ENCODE results near the gene MIDN.

The MIDN gene

GRCh38 chr19:1218751-1219567 is 29.4 kb upstream of the MIDN start:
- H3K4ac ChIP-seq (ENCODE audit: low read length) = no peak overlapping the region
- H2AFZ ChIP-seq (ENCODE audit: low read length) = no peak overlapping the region
- no peak overlapping the region for H3K14ac ChIP-seq (ENCODE audit: low read length)
- no peak overlapping the region for H3K4me3 ChIP-seq (ENCODE audit: low read length in 2 of 2)
- H3K27me3 ChIP-seq (ENCODE audit: control insufficient read depth in 3 of 3, insufficient read depth in 3 of 3, low read depth in 1 of 3, low read length in 3 of 3) = no peaks in the 10 kb centered on the region
- H2BK5ac ChIP-seq (ENCODE audit: low read length) = peak overlapping the region; percentile 87
- peak overlapping the region; percentile 80 for H3K23ac ChIP-seq (ENCODE audit: low read depth, low read length, poor library complexity)
- no peaks in the 10 kb centered on the region for H3K9me3 ChIP-seq (replicated peaks in 1 of 2; ENCODE audit: control insufficient read depth in 2 of 2, insufficient read depth in 1 of 2, low read depth in 1 of 2, low read length in 2 of 2)
- peak overlapping the region; percentile 46 for H2AK5ac ChIP-seq (ENCODE audit: low read depth, low read length)
- H3K4me2 ChIP-seq (ENCODE audit: insufficient read depth, low read length, poor library complexity, severe bottlenecking) = no peak overlapping the region
- no CpG with 5 or more reads among the region's 37 CpGs for WGBS, 2 donors (ENCODE audit: extremely low coverage in 2 of 2, insufficient read length in 2 of 2, insufficient replicate concordance in 1 of 2)
- H3K4me1 ChIP-seq (ENCODE audit: control insufficient read depth in 2 of 2, insufficient read depth in 1 of 2, low read depth in 1 of 2, low read length in 2 of 2) = peaks cover 8 to 17% of the 10 kb centered on the region in 2 donors
- no peak overlapping the region for H4K91ac ChIP-seq (ENCODE audit: low read depth, low read length, poor library complexity)
- H3K9ac ChIP-seq (ENCODE audit: low read depth, low read length, poor library complexity) = no peak overlapping the region
- H3K18ac ChIP-seq (ENCODE audit: low read length) = peak overlapping the region; percentile 38
- peak overlapping the region; percentile 17 for H4K8ac ChIP-seq (ENCODE audit: low read depth, low read length)
- H3K36me3 ChIP-seq (replicated peaks in 1 of 2; ENCODE audit: control insufficient read depth in 2 of 2, insufficient read depth in 2 of 2, low read length in 2 of 2) = peaks cover 8 to 48% of the 10 kb centered on the region in 2 donors
- H3K27ac ChIP-seq (replicated peaks; ENCODE audit: low read length) = no peak overlapping the region
- no peak for DNase-seq (ENCODE audit: low spot score)
- peaks cover 43% of the 10 kb centered on the region for H3K79me1 ChIP-seq (ENCODE audit: low read depth, low read length)
- no peak overlapping the region for H2BK120ac ChIP-seq (ENCODE audit: low read depth, low read length)
- peak overlapping the region; percentile 49 for H2BK15ac ChIP-seq (ENCODE audit: low read length)
- H2BK12ac ChIP-seq (ENCODE audit: low read length) = peak overlapping the region; percentile 58

DNA sequence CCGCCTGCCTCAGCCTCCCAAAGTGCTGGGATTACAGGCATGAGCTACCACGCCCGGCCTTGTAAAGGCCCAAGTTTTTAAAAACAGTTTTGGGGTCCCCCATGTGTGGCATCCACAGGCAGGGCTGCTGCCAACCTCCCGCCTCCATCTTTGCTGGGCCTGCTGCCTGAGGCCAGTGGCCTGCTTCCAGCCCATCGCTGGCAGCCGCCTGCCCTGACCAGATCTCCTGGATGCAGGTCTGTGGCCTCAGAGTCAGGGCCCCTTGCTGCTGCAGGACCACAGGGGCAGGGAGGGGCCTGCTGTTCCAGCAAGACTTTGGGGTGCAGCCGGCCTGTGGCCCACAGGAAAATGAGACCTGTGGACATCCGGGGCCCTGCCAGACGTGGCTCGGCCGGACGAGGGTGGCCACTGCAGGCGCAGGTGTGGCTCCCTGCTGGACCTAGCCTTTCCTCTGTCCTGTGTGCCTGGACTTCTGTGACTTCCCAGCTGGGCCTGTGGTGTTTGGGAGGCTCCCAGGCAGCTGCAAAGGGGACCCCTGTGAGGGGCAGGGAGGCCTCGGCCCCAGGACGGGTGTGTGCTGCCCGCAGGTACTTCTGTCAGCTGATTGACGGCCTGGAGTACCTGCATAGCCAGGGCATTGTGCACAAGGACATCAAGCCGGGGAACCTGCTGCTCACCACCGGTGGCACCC is 28.5 kb upstream of the MIDN start:
- H4K8ac ChIP-seq (ENCODE audit: low read depth, low read length) = no peak overlapping the region
- H3K4me2 ChIP-seq (ENCODE audit: insufficient read depth, low read length, poor library complexity, severe bottlenecking) = no peak overlapping the region
- no CpG with 5 or more reads among the region's 19 CpGs for WGBS, 2 donors (ENCODE audit: extremely low coverage in 2 of 2, insufficient read length in 2 of 2, insufficient replicate concordance in 1 of 2)
- peak overlapping the region; percentile 82 for H2BK5ac ChIP-seq (ENCODE audit: low read length)
- H3K4ac ChIP-seq (ENCODE audit: low read length) = no peak overlapping the region
- H2BK120ac ChIP-seq (ENCODE audit: low read depth, low read length) = no peak overlapping the region
- no peak for DNase-seq (ENCODE audit: low spot score)
- H3K27ac ChIP-seq (replicated peaks; ENCODE audit: low read length) = no peak overlapping the region
- H3K79me1 ChIP-seq (ENCODE audit: low read depth, low read length) = peaks cover 40% of the 10 kb centered on the region
- H3K23ac ChIP-seq (ENCODE audit: low read depth, low read length, poor library complexity) = peak overlapping the region; percentile 55
- H3K18ac ChIP-seq (ENCODE audit: low read length) = no peak overlapping the region
- no peaks in the 10 kb centered on the region for H3K9me3 ChIP-seq (replicated peaks in 1 of 2; ENCODE audit: control insufficient read depth in 2 of 2, insufficient read depth in 1 of 2, low read depth in 1 of 2, low read length in 2 of 2)
- no peak overlapping the region for H3K4me3 ChIP-seq (ENCODE audit: low read length in 2 of 2)
- no peak overlapping the region for H2BK15ac ChIP-seq (ENCODE audit: low read length)
- H4K91ac ChIP-seq (ENCODE audit: low read depth, low read length, poor library complexity) = no peak overlapping the region
- H3K14ac ChIP-seq (ENCODE audit: low read length) = no peak overlapping the region
- peaks cover 0 to 9% of the 10 kb centered on the region in 2 donors for H3K4me1 ChIP-seq (ENCODE audit: control insufficient read depth in 2 of 2, insufficient read depth in 1 of 2, low read depth in 1 of 2, low read length in 2 of 2)
- peaks cover 8 to 55% of the 10 kb centered on the region in 2 donors for H3K36me3 ChIP-seq (replicated peaks in 1 of 2; ENCODE audit: control insufficient read depth in 2 of 2, insufficient read depth in 2 of 2, low read length in 2 of 2)
- H2BK12ac ChIP-seq (ENCODE audit: low read length) = no peak overlapping the region
- H2AK5ac ChIP-seq (ENCODE audit: low read depth, low read length) = no peak overlapping the region
- no peaks in the 10 kb centered on the region for H3K27me3 ChIP-seq (ENCODE audit: control insufficient read depth in 3 of 3, insufficient read depth in 3 of 3, low read depth in 1 of 3, low read length in 3 of 3)
- no peak overlapping the region for H2AFZ ChIP-seq (ENCODE audit: low read length)
- no peak overlapping the region for H3K9ac ChIP-seq (ENCODE audit: low read depth, low read length, poor library complexity)

GRCh38 chr19:1220477-1220930 is 27.9 kb upstream of the MIDN start:
- Histone ChIP-seq H2BK15ac (ENCODE audit: low read length) (no peak overlapping the region), H3K27ac (replicated peaks; ENCODE audit: low read length) (no peak overlapping the region), H4K91ac (ENCODE audit: low read depth, low read length, poor library complexity) (no peak overlapping the region), H3K4ac (ENCODE audit: low read length) (peak overlapping the region; percentile 23), H3K23ac (ENCODE audit: low read depth, low read length, poor library complexity) (peak overlapping the region; percentile 60), H2BK12ac (ENCODE audit: low read length) (no peak overlapping the region), H3K9ac (ENCODE audit: low read depth, low read length, poor library complexity) (no peak overlapping the region), H3K27me3 (ENCODE audit: control insufficient read depth in 3 of 3, insufficient read depth in 3 of 3, low read depth in 1 of 3, low read length in 3 of 3) (no peaks in the 10 kb centered on the region), H3K4me2 (ENCODE audit: insufficient read depth, low read length, poor library complexity, severe bottlenecking) (no peak overlapping the region), H4K8ac (ENCODE audit: low read depth, low read length) (no peak overlapping the region), H3K9me3 (replicated peaks in 1 of 2; ENCODE audit: control insufficient read depth in 2 of 2, insufficient read depth in 1 of 2, low read depth in 1 of 2, low read length in 2 of 2) (no peaks in the 10 kb centered on the region), H3K4me1 (ENCODE audit: control insufficient read depth in 2 of 2, insufficient read depth in 1 of 2, low read depth in 1 of 2, low read length in 2 of 2) (peaks cover 0 to 7% of the 10 kb centered on the region in 2 donors), H3K14ac (ENCODE audit: low read length) (no peak overlapping the region), H2AK5ac (ENCODE audit: low read depth, low read length) (no peak overlapping the region), H2AFZ (ENCODE audit: low read length) (no peak overlapping the region), H3K36me3 (replicated peaks in 1 of 2; ENCODE audit: control insufficient read depth in 2 of 2, insufficient read depth in 2 of 2, low read length in 2 of 2) (peaks cover 8 to 57% of the 10 kb centered on the region in 2 donors), H3K4me3 (ENCODE audit: low read length in 2 of 2) (no peak overlapping the region), H2BK5ac (ENCODE audit: low read length) (peak overlapping the region; percentile 82), H3K18ac (ENCODE audit: low read length) (no peak overlapping the region), H3K79me1 (ENCODE audit: low read depth, low read length) (peaks cover 36% of the 10 kb centered on the region), H2BK120ac (ENCODE audit: low read depth, low read length) (no peak overlapping the region)
- no CpG with 5 or more reads among the region's 33 CpGs for WGBS, 2 donors (ENCODE audit: extremely low coverage in 2 of 2, insufficient read length in 2 of 2, insufficient replicate concordance in 1 of 2)
- no peak for DNase-seq (ENCODE audit: low spot score)

Data from neuronal stem cell (in vitro differentiated cells).